Measurements from ENCODE around the gene HOXC6.
A peak's percentile ranks its signal among the peaks of the same experiment; 100 is the strongest.
"Not testable (repeated sequence)": the region's sequence is repeated elsewhere in the genome, so short reads cannot be mapped to it uniquely, and the experiment has no call there.

The HOXC6 gene

GRCh38 chr12:54040648-54041047, 12.4 kb downstream of the HOXC6 start:
- CTCF ChIA-PET = interaction anchor here (0.6 to 2.1 kb wide), 9 partner anchors 8 to 160 kb away, joined by 3 to 10 read pairs (median 5); partner anchors contain the start of genes HOXC4, HOXC5 and SMUG1

GRCh38 chr12:54041097-54041690, 13.0 kb downstream of the HOXC6 start:
- H3K4me1 ChIP-seq (ENCODE audit: control insufficient read depth, insufficient read depth, low read length) = peaks cover 61% of the 10 kb centered on the region
- peaks cover 3 to 12% of the 10 kb centered on the region in 2 experiments; a peak in 2 of 3 replicates for H3K36me3 ChIP-seq (ENCODE audit: control insufficient read depth in 2 of 2, insufficient read depth in 1 of 2, low read length in 2 of 2)
- H3K27ac ChIP-seq (ENCODE audit: extremely low read depth, low read depth, low read length) = no peak overlapping the region; the same call in 1 of the 2 replicates
- H3K9me3 ChIP-seq (ENCODE audit: control insufficient read depth, insufficient read depth, low read depth, low read length) = no peaks in the 10 kb centered on the region
- TF ChIP-seq ZNF239 (tag by site-specific recombination; IDR thresholded peaks at IDR 0.05) (no peak), ZNF514 (tag by site-specific recombination; IDR thresholded peaks at IDR 0.05) (no peak), ZNF112 (tag by site-specific recombination; IDR thresholded peaks at IDR 0.05) (no peak), ZNF19 (tag by site-specific recombination; IDR thresholded peaks at IDR 0.05; ENCODE audit: low read depth) (no peak), ZBTB48 (tag by site-specific recombination; IDR thresholded peaks at IDR 0.05) (peak; percentile 7; the same call in 1 of the 2 replicates)
- no peak overlapping the region for H3K4me3 ChIP-seq (ENCODE audit: low read depth, low read length)
- ChIA-PET CTCF (interaction anchor here (0.6 to 2.1 kb wide), 10 partner anchors 8 to 159 kb away, joined by 3 to 10 read pairs (median 3); partner anchors contain the start of genes HOXC4, HOXC5 and SMUG1), POLR2A (interaction anchor here (0.7 to 2.0 kb wide), 3 partner anchors 12 to 24 kb away, joined by 5 to 13 read pairs (median 6); partner anchors contain the start of gene HOXC4)

More at GRCh38 chr12:54040648-54041047, 12.4 kb downstream of the HOXC6 start:
- Histone ChIP-seq H3K4me1 (ENCODE audit: control insufficient read depth, insufficient read depth, low read length) (peaks cover 66% of the 10 kb centered on the region), H3K27ac (ENCODE audit: extremely low read depth, low read depth, low read length) (peak overlapping the region; percentile 58), H3K4me3 (ENCODE audit: low read depth, low read length) (no peak overlapping the region), H3K9me3 (ENCODE audit: control insufficient read depth, insufficient read depth, low read depth, low read length) (no peaks in the 10 kb centered on the region), H3K36me3 (ENCODE audit: control insufficient read depth in 2 of 2, insufficient read depth in 1 of 2, low read length in 2 of 2) (peaks cover 3 to 12% of the 10 kb centered on the region in 2 experiments; a peak in 2 of 3 replicates)
- TF ChIP-seq ZNF837 (tag by site-specific recombination; IDR thresholded peaks at IDR 0.05) = no peak
- TF ChIP-seq PRDM10 (tag by site-specific recombination; IDR thresholded peaks at IDR 0.05) = no peak
- peak; percentile 80 for TF ChIP-seq PRDM1 (tag by site-specific recombination; IDR thresholded peaks at IDR 0.05)
- peak; percentile 23; the same call in 1 of the 2 replicates for TF ChIP-seq ZBTB48 (tag by site-specific recombination; IDR thresholded peaks at IDR 0.05)
- POLR2A ChIA-PET = interaction anchor here (0.7 to 2.0 kb wide), 4 partner anchors 12 to 95 kb away, joined by 3 to 13 read pairs (median 6); partner anchors contain the start of gene HOXC4

- H3K4me1 ChIP-seq (ENCODE audit: control insufficient read depth, insufficient read depth, low read length) = peaks cover 53% of the 10 kb centered on the region
- ChIA-PET POLR2A (interaction anchor here (2.0 kb wide), 1 partner anchor 11 kb away, joined by 13 read pairs; the partner anchor contains the start of gene HOXC4), CTCF (interaction anchor here (0.7 to 2.1 kb wide), 5 partner anchors 9 to 94 kb away, joined by 3 to 10 read pairs (median 4); partner anchors contain the start of genes HOXC4 and HOXC5)
- H3K27ac ChIP-seq (ENCODE audit: extremely low read depth, low read depth, low read length); H3K9me3 ChIP-seq (ENCODE audit: control insufficient read depth, insufficient read depth, low read depth, low read length); H3K4me3 ChIP-seq (ENCODE audit: low read depth, low read length): not testable (repeated sequence)
- TF ChIP-seq GLIS1 (tag by site-specific recombination; IDR thresholded peaks at IDR 0.05) = peak; percentile 75
- peaks cover 3 to 18% of the 10 kb centered on the region in 2 experiments; a peak in 2 of 3 replicates for H3K36me3 ChIP-seq (ENCODE audit: control insufficient read depth in 2 of 2, insufficient read depth in 1 of 2, low read length in 2 of 2)
Observed at GRCh38 chr12:54042033-54042432, 13.8 kb downstream of the HOXC6 start.

GRCh38 chr12:54042970-54043853, 15.0 kb downstream of the HOXC6 start:
- peak overlapping the region; percentile 52 for H3K27ac ChIP-seq (ENCODE audit: extremely low read depth, low read depth, low read length)
- CTCF ChIA-PET = interaction anchor here (0.6 to 2.3 kb wide), 4 partner anchors 11 to 192 kb away, joined by 3 to 10 read pairs (median 4); partner anchors contain the start of gene HOXC5
- no peak overlapping the region for H3K4me3 ChIP-seq (ENCODE audit: low read depth, low read length)
- POLR2A ChIA-PET = interaction anchor here (0.5 to 0.6 kb wide), 2 partner anchors 82 to 165 kb away, joined by 3 to 6 read pairs; no protein-coding TSS in a partner anchor
- H3K4me1 ChIP-seq (ENCODE audit: control insufficient read depth, insufficient read depth, low read length) = peaks cover 48% of the 10 kb centered on the region
- H3K9me3 ChIP-seq (ENCODE audit: control insufficient read depth, insufficient read depth, low read depth, low read length) = no peaks in the 10 kb centered on the region
- peaks cover 3 to 29% of the 10 kb centered on the region in 2 experiments; a peak in 2 of 3 replicates for H3K36me3 ChIP-seq (ENCODE audit: control insufficient read depth in 2 of 2, insufficient read depth in 1 of 2, low read length in 2 of 2)
- TF ChIP-seq EGR2 (tag by site-specific recombination; IDR thresholded peaks at IDR 0.05; ENCODE audit: low read depth) (peak; percentile 53; the same call in 1 of the 2 replicates), ZNF423 (tag by site-specific recombination; IDR thresholded peaks at IDR 0.05) (no peak), TRIM28 (IDR thresholded peaks at IDR 0.05; ENCODE audit: borderline replicate concordance, low read length) (no peak), ZNF2 (tag by site-specific recombination; IDR thresholded peaks at IDR 0.05) (no peak), ZBTB49 (tag by site-specific recombination; IDR thresholded peaks at IDR 0.05; ENCODE audit: low read depth) (no peak), KLF16 (tag by site-specific recombination; IDR thresholded peaks at IDR 0.05) (no peak), AEBP2 (tag by site-specific recombination; IDR thresholded peaks at IDR 0.05; ENCODE audit: borderline replicate concordance) (no peak), SP3 (tag by site-specific recombination; IDR thresholded peaks at IDR 0.05) (no peak)
